GM12864 (cell line): ENCODE results near the gene PPP3R1.

Experiments
- DNase-seq: peaks from one replicate; pipeline ENCODE4 v3.0.0-alpha.2; 2011; ENCODE audit warnings: low read depth
- H3K4me3 ChIP-seq: 2 replicates; pipeline ENCODE4 v1.5.1; 2011; ENCODE audit warnings: mild to moderate bottlenecking, low read depth, low read length, control low read depth
- CTCF ChIP-seq: IDR thresholded peaks from 2 replicates; pipeline ENCODE4 v1.5.1; 2011; ENCODE audit warnings: low read depth, mild to moderate bottlenecking, moderate library complexity, low read length, control low read depth, inconsistent platforms; ENCODE audit errors: missing control alignments

The PPP3R1 gene

DNA sequence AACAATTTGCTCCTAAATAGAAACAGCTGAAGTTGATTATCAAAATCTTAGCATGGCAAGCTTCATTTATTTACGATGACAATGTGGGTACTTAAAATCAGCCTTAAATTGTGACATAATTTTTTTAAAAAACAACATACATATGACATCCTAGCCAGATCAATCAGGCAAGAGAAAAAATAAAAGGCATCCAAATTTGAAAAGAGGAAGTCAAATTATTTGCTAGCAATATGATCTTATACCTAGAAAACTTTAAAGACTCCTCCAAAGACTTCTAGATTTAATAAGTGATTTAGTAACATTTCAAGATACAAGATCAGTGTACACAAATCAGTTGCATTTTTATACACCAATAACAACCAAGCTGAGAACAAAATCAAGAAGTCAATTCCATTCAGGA lies 14.3 kb upstream of the PPP3R1 start:
- no peak for TF ChIP-seq CTCF
- no peak for DNase-seq

DNA sequence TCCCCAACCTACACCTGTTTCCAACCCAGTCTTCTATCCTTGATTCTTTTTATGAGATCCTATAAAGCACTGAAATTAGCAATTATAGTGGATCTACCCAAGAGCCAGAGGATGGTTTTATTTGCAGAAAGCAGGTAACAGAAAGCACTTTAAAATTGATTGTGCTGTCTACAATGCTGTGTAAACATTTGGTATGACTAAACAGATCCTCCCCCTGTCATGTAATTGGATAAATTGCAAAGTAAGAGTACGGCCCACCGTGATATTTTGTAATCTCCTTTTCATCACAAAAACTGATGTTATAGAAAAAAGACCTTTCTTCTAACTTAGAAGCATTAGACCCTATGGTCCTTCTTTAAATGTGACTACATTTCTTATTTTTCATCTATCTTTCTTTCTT lies 11.3 kb upstream of the PPP3R1 start:
- H3K4me3 ChIP-seq, result no peak overlapping the region
- no peak for TF ChIP-seq CTCF
- DNase-seq, result no peak

More for the DNA sequence above, 14.3 kb upstream of the PPP3R1 start:
- H3K4me3 ChIP-seq, result no peak overlapping the region

GRCh38 chr2:68258851-68259250 lies 6.5 kb upstream of the PPP3R1 start:
- H3K4me3 ChIP-seq, result no peak overlapping the region
- no peak for DNase-seq
- no peak for TF ChIP-seq CTCF

GRCh38 chr2:68256093-68256450 lies 3.7 kb upstream of the PPP3R1 start:
- no peak overlapping the region for H3K4me3 ChIP-seq
- TF ChIP-seq CTCF, result no peak
- no peak for DNase-seq

GRCh38 chr2:68253219-68254068 lies 1.1 kb upstream of the PPP3R1 start:
- no peak for DNase-seq
- peak overlapping the region; percentile 95 for H3K4me3 ChIP-seq
- no peak for TF ChIP-seq CTCF

DNA sequence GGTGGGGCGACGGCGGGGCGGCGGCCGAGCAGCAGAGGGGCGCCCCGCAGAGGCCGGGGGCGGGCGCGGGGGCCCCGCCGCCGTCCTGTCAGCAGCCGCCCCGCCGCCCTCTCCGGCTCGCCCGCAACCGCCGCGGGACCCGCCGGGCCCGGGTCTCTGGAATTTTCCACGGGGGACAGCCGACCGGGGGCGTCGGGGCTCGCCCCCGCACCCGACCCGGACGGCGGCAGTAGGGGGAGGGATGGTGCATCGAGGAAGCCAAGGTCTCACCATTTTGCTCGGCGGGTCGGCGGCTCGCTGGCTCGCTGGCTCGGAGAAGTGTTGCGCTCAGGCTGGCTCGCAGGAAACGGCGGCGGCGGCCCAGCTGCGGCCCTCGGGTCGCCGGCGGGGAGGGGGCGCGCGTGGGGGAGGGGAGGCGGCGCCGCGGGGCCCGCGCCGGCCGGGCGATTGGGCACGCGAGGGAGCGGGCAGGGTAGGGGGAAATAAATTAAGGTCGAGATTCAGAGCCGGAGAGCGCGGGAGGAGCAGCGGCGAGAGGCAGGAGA lies 405 bp downstream of the PPP3R1 start:
- no peak for DNase-seq
- H3K4me3 ChIP-seq, result peak overlapping the region; percentile 88
- TF ChIP-seq CTCF, result no peak

DNA sequence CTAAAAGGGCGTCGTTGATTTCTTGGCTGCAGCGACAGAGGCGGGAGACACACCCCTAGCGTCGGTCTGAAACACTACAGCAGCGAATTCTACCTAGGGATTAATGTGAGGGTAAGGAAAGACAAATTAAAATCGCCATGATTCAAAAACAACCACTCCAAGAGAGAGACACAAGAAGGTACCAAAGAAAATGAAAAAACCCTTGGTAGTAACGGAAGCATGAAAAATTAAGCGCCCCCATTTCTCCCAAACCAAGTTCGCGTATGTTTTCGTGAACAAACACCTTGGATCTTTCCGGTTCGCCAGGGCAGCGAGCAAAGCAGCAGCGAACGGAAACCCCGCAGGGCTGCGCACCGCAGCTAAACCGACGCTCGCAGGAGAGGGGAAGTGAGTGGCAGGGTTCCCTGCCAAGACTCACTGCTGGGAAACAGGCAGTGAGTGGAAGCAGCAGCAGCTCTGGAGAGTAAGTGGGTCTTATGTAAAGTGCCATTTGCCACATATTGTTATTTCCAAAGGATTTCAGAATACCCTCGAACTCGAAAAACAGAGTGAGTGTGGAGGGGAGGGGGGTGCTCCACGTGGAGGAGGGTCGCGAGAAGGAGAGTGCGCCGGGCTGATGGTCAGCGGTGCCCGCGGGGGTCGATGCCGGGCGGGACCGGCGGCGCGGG lies 1.0 kb downstream of the PPP3R1 start:
- peak; percentile 68 for DNase-seq
- peak; percentile 74 for TF ChIP-seq CTCF
- H3K4me3 ChIP-seq, result peak overlapping the region; percentile 88
